Transverse colon (tissue), 4 donors: ENCODE results near the gene VCX. TPM values are rescaled to one million over a fixed set of nuclear protein-coding genes. Genes with fewer than 3 reads are reported as not detected.
"Not testable (repeated sequence)": the region's sequence is repeated elsewhere in the genome, so short reads cannot be mapped to it uniquely, and the experiment has no call there.

ENCODE experiments used
- DNase-seq: peaks from one replicate; pipeline ENCODE4 v3.0.0-alpha.2; 2019
- H3K27ac ChIP-seq, 4 donors: fragments of 200-600 bp; sonication (generic); 2 replicates each; pipeline ENCODE4 v1.5.1; 2016 to 2018; ENCODE audit warnings: inconsistent platforms in 4 of 4
- H3K27me3 ChIP-seq: fragments of 200-600 bp; sonication (generic); 2 replicates; pipeline ENCODE4 v1.5.1; 2017; ENCODE audit warnings: inconsistent platforms
- H3K36me3 ChIP-seq, 4 donors: fragments of 200-600 bp; sonication (generic); 2 replicates each; pipeline ENCODE4 v1.5.1; 2017 to 2019; ENCODE audit warnings: inconsistent platforms in 4 of 4
- H3K4me1 ChIP-seq, 4 donors: fragments of 200-600 bp; sonication (generic); 2 replicates each; pipeline ENCODE4 v1.5.1; 2017 to 2020; ENCODE audit warnings: inconsistent platforms in 4 of 4
- H3K4me3 ChIP-seq, 4 donors: fragments of 200-600 bp; sonication (generic); 1 replicate in 1 of 4; 2 replicates in 3 of 4; pipeline versions ENCODE4 v1.5.1 to v1.6.1; 2017 to 2019; ENCODE audit warnings: inconsistent platforms in 4 of 4
- H3K9me3 ChIP-seq, 2 donors: fragments of 200-600 bp; sonication (generic); 2 replicates each; pipeline ENCODE4 v1.5.1; 2017 to 2019; ENCODE audit warnings: inconsistent platforms in 2 of 2
- EP300 ChIP-seq: sonication (generic); formaldehyde crosslinking; IDR thresholded peaks from one replicate; pipeline ENCODE4 v1.6.1; 2017; ENCODE audit warnings: antibody characterized with exemption, low read depth
- POLR2A ChIP-seq: fragments of 450-650 bp; IDR thresholded peaks from one replicate; pipeline ENCODE4 v1.6.1; 2016; ENCODE audit warnings: antibody characterized with exemption, mild to moderate bottlenecking, moderate library complexity
- POLR2AphosphoS5 ChIP-seq, 3 donors: sonication (generic); formaldehyde crosslinking; IDR thresholded peaks; one replicate each; pipeline ENCODE4 v1.6.1; 2016; ENCODE audit warnings: antibody characterized with exemption in 3 of 3
- WGBS, 2 donors: methylation state at CpG; one replicate each; pipeline ENCODE4 v1.1.5; 2018; ENCODE audit warnings: low coverage in 1 of 2; 5-methylcytosine and 5-hydroxymethylcytosine counted together
- in situ Hi-C, 4 donors: fragments of 200-750 bp; cut with MboI; loops; one replicate each; pipeline versions ENCODE4 v1.15.0 to v1.15.1; 2017; ENCODE audit warnings: low sequenced_read_pairs in 3 of 4, low pct_ligation_motif_present in 1 of 4, low pct_unique_long_range_greater_than_20kb in 1 of 4
- intact Hi-C: fragments of 100-400 bp; cut with DNase I; formaldehyde crosslinking; loops from one replicate; pipeline ENCODE4 v1.15.1; 2023; ENCODE audit warnings: low total_unique reads
- total RNA-seq, 4 donors: library from RNA; depleted of rRNA; stranded (reverse); fragments of >200 nt; gene quantifications; one replicate each; pipeline ENCODE4 v1.1.0, GENCODE V29; 2016
- TF ChIP-seq, protein P1 (sequence below), 5 experiments: fragments of 200-600 bp in 3 of 5; fragments of 450-650 bp in 2 of 5; sonication (generic) in 3 of 5; IDR thresholded peaks; 1 replicate in 2 of 5; 2 replicates in 3 of 5; pipeline ENCODE4 v1.5.1; 2016 to 2017; ENCODE audit warnings: antibody characterized with exemption in 5 of 5, inconsistent platforms in 3 of 5, mild to moderate bottlenecking in 2 of 5, moderate library complexity in 1 of 5

Gene VCX
- total RNA-seq, result not detected

DNA sequence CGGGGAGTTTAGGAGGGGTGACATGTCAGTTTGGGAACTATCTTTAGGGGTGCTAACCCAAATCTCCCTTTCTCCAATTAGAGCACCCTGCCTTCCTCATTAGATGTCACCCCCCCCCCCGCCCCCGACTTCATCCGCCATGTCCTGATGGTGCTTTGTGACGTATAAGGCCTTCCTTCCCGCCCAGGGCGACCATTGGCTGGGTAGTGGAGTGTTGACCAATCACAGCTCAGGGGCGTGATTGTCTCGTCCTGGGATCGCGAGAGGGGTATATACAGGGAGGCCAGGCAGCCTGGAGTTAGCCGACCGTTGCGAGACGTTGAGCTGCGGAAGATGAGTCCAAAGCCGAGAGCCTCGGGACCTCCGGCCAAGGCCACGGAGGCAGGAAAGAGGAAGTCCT lies at the start of gene VCX:
VCX (plus strand) TSS at position 301 of the 400 bp plus-strand sequence; CDS start at position 334, 33 bp downstream.
- H3K27me3 ChIP-seq, H3K4me1 ChIP-seq, H3K27ac ChIP-seq, intact Hi-C loops, H3K9me3 ChIP-seq, DNase-seq, in situ Hi-C loops, H3K36me3 ChIP-seq, H3K4me3 ChIP-seq: not testable (repeated sequence)
- WGBS, 2 donors, result no CpG with 5 or more reads among the region's 20 CpGs

DNA sequence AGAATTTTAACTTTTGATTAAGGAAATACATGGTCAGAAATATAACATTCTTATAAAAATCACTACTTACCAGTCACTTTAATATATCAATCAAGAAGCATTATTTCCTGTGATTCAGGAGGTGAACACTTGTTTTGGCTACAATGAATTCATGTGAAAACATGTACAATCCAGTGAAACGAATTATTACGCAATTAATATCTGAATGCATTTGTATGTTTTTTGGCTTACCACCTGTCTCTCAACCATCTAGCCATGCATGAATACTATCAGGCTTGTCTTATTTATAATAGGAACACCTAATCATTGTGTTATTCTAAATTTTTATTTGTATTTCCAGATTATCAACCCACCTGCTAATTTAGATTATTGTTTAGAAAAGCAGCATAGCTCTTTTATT lies 44.6 kb upstream of the VCX start:
- no peaks in the 10 kb centered on the region for H3K36me3 ChIP-seq
- intact Hi-C loops, result no loop called here
- no peak for DNase-seq
- WGBS, 2 donors, result 91 to 94% methylated on average over 2 of the region's 2 CpGs
- H3K27me3 ChIP-seq, result no peaks in the 10 kb centered on the region
- in situ Hi-C loops, result no loop called here
- H3K4me1 ChIP-seq, result no peaks in the 10 kb centered on the region
- H3K4me3 ChIP-seq, result no peak overlapping the region
- TF ChIP-seq POLR2AphosphoS5 (IDR thresholded peaks at IDR 0.05) (no peak), POLR2A (no peak), EP300 (no peak)
- TF ChIP-seq, protein P1, sequence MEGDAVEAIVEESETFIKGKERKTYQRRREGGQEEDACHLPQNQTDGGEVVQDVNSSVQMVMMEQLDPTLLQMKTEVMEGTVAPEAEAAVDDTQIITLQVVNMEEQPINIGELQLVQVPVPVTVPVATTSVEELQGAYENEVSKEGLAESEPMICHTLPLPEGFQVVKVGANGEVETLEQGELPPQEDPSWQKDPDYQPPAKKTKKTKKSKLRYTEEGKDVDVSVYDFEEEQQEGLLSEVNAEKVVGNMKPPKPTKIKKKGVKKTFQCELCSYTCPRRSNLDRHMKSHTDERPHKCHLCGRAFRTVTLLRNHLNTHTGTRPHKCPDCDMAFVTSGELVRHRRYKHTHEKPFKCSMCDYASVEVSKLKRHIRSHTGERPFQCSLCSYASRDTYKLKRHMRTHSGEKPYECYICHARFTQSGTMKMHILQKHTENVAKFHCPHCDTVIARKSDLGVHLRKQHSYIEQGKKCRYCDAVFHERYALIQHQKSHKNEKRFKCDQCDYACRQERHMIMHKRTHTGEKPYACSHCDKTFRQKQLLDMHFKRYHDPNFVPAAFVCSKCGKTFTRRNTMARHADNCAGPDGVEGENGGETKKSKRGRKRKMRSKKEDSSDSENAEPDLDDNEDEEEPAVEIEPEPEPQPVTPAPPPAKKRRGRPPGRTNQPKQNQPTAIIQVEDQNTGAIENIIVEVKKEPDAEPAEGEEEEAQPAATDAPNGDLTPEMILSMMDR (IDR thresholded peaks at IDR 0.05), result no peak
- H3K9me3 ChIP-seq, result no peaks in the 10 kb centered on the region
- H3K27ac ChIP-seq, result no peak overlapping the region

DNA sequence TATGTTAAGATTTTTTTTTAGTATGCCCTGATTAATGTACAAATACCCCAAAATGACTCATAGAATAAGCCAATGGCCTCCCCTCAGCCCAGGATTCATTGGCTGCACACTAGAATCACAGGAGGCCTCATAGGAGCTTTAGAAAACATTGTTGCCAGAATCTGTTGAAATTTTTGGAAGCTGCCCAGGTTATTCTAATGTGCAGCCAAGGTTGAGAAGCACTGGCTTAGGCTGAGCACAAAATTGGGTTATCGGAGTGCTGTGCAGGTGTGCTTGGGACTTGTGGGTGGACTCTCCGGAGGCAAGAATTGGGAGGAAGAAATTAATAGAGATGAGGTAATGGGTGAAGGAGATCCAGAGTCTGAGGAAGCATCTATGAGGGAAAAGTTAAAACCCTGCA lies 41.3 kb upstream of the VCX start:
- Histone ChIP-seq H3K36me3 (no peaks in the 10 kb centered on the region), H3K27ac (no peak overlapping the region), H3K9me3 (no peaks in the 10 kb centered on the region), H3K27me3 (no peaks in the 10 kb centered on the region), H3K4me3 (no peak overlapping the region), H3K4me1 (no peaks in the 10 kb centered on the region)
- in situ Hi-C loops, result no loop called here
- 96% methylated on average over 2 of the region's 2 CpGs; no CpG with 5 or more reads in 1 of the 2 donors for WGBS, 2 donors
- no peak for DNase-seq
- intact Hi-C loops, result no loop called here
- TF ChIP-seq, protein P1 (IDR thresholded peaks at IDR 0.05), result no peak
- no peak for TF ChIP-seq EP300
- no peak for TF ChIP-seq POLR2AphosphoS5 (IDR thresholded peaks at IDR 0.05)
- no peak for TF ChIP-seq POLR2A

DNA sequence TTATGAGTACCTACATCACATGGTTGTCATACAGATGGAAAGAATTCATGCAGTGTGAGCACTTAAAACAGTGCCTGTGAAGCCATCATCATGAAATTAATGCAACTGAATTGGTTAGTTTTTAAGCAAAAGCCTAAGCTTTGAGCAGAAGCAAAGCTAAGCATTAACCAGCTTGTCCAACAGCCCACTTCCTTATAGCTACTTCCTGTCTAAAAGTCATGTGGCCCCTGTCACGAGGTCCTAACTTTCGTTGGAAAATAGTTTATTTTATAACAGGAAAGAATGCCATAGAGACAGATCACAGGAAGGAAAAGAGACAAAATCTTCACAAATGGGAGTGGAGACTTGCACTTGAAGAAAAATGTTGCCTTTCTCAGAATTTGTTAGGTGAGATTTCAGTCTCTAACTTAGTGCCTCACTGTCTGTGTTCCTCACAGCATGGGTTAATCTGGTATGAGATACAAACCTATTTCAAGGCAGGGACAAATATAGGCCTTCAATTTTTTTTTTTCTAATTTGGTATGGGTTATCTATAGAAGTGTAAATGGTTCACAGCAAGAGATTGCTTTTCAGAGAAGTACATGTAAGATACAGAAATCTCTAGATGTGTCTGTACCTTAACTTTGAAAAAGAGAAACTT lies 27.7 kb upstream of the VCX start:
- no peaks in the 10 kb centered on the region for H3K9me3 ChIP-seq
- no peaks in the 10 kb centered on the region for H3K27me3 ChIP-seq
- 0 to 2% methylated on average over 1 to 2 of the region's 2 CpGs for WGBS, 2 donors
- no peaks in the 10 kb centered on the region for H3K4me1 ChIP-seq
- DNase-seq, result no peak
- TF ChIP-seq POLR2A (no peak), EP300 (no peak), POLR2AphosphoS5 (IDR thresholded peaks at IDR 0.05) (no peak)
- TF ChIP-seq, protein P1 (IDR thresholded peaks at IDR 0.05), result no peak
- H3K36me3 ChIP-seq, result no peaks in the 10 kb centered on the region
- in situ Hi-C loops, result no loop called here
- H3K27ac ChIP-seq, result no peak overlapping the region
- intact Hi-C loops, result no loop called here
- no peak overlapping the region for H3K4me3 ChIP-seq

DNA sequence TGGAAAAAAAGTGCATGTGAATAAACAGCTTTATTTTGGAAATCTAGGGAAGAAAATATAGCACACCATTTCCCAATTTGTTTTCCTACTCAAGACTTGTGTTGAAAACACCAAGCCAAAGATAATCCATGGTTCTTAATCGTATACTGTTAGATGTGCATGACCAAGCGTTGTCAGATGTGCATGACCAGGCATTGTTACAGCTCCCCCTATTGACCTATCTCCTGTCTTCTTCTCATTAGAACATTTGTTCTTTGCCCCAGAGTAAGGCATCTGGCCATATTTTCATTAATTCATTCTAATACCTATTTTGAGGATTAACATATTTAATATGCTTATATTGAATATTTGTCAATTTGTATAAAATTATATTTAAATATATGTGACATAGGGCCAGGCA lies 14.4 kb upstream of the VCX start:
- H3K36me3 ChIP-seq, result no peaks in the 10 kb centered on the region
- H3K4me1 ChIP-seq, result no peaks in the 10 kb centered on the region
- intact Hi-C loops (no loop called here), in situ Hi-C loops (no loop called here)
- no peak overlapping the region for H3K4me3 ChIP-seq
- TF ChIP-seq EP300, result no peak
- TF ChIP-seq, protein P1 (IDR thresholded peaks at IDR 0.05), result peak in 3 of 5 experiments; percentile 13 to 20 (median 16)
- 27% methylated on average over 2 of the region's 2 CpGs; no CpG with 5 or more reads in 1 of the 2 donors for WGBS, 2 donors
- no peak for DNase-seq
- no peaks in the 10 kb centered on the region for H3K9me3 ChIP-seq
- no peaks in the 10 kb centered on the region for H3K27me3 ChIP-seq
- H3K27ac ChIP-seq, result no peak overlapping the region
